SK-N-SH treated with all-trans-retinoic acid at 6 μM for 48 hours (cell line): ENCODE results near the gene HADHB.
A peak's percentile ranks its signal among the peaks of the same experiment; 100 is the strongest.

Experiments used
- ATAC-seq: fragments of 200-7000 bp; cut with Tn5 transposase; 3 replicates; pipeline ENCODE4 v1.9.1; 2020; ENCODE audit warnings: mild to moderate bottlenecking, moderate library complexity
- ARNTL ChIP-seq: fragments of 450-650 bp; formaldehyde crosslinking; IDR thresholded peaks from 2 replicates; pipeline ENCODE4 v1.5.0; 2020; ENCODE audit warnings: low read depth, mild to moderate bottlenecking, moderate library complexity, borderline replicate concordance
- BACH2 ChIP-seq: fragments of 250-450 bp; sonication (Bioruptor Pico); IDR thresholded peaks from 2 replicates; pipeline ENCODE4 v1.9.0; 2021; ENCODE audit warnings: mild to moderate bottlenecking, borderline replicate concordance
- ESRRG ChIP-seq: fragments of 250-450 bp; sonication (Bioruptor Pico); IDR thresholded peaks from 2 replicates; pipeline ENCODE4 v1.6.1; 2021; ENCODE audit warnings: mild to moderate bottlenecking
- GLIS3 ChIP-seq: fragments of 250-450 bp; sonication (Bioruptor Pico); IDR thresholded peaks from 2 replicates; pipeline ENCODE4 v1.5.0; 2020; ENCODE audit warnings: mild to moderate bottlenecking, moderate library complexity
- ISL1 ChIP-seq: fragments of 250-450 bp; sonication (Bioruptor Pico); IDR thresholded peaks from 2 replicates; pipeline ENCODE4 v2.1.2; 2022; ENCODE audit warnings: mild to moderate bottlenecking, moderate library complexity
- OSR1 ChIP-seq: fragments of 250-450 bp; sonication (Bioruptor Pico); IDR thresholded peaks from 2 replicates; pipeline ENCODE4 v1.8.0; 2022; ENCODE audit warnings: moderate library complexity, mild to moderate bottlenecking, inconsistent platforms
- PPARA ChIP-seq: fragments of 250-450 bp; sonication (Bioruptor Pico); IDR thresholded peaks from 2 replicates; pipeline ENCODE4 v1.5.0; 2020; ENCODE audit warnings: mild to moderate bottlenecking, borderline replicate concordance
- RARB ChIP-seq: fragments of 250-450 bp; sonication (Bioruptor Pico); IDR thresholded peaks from 2 replicates; pipeline ENCODE4 v1.8.0; 2021; ENCODE audit warnings: mild to moderate bottlenecking, moderate library complexity
- SNAI2 ChIP-seq: fragments of 250-450 bp; sonication (Bioruptor Pico); IDR thresholded peaks from 2 replicates; pipeline ENCODE4 v1.5.0; 2020; ENCODE audit warnings: mild to moderate bottlenecking, moderate library complexity
- TCF4 ChIP-seq: fragments of 250-450 bp; sonication (Bioruptor Pico); IDR thresholded peaks from 2 replicates; pipeline ENCODE4 v1.8.0; 2021; ENCODE audit warnings: mild to moderate bottlenecking, moderate library complexity, borderline replicate concordance
- TOX ChIP-seq: fragments of 250-450 bp; sonication (Bioruptor Pico); IDR thresholded peaks from 2 replicates; pipeline ENCODE4 v1.8.0; 2021; ENCODE audit warnings: mild to moderate bottlenecking, moderate library complexity, borderline replicate concordance
- ZC3H10 ChIP-seq: fragments of 250-450 bp; sonication (Bioruptor Pico); IDR thresholded peaks from 2 replicates; pipeline ENCODE4 v1.5.1; 2021; ENCODE audit warnings: mild to moderate bottlenecking, moderate library complexity
- ZFP3 ChIP-seq: fragments of 250-450 bp; sonication (Bioruptor Pico); IDR thresholded peaks from 2 replicates; pipeline ENCODE4 v1.5.0; 2020; ENCODE audit warnings: mild to moderate bottlenecking, moderate library complexity
- ZFP30 ChIP-seq: fragments of 450-650 bp; formaldehyde crosslinking; IDR thresholded peaks from 2 replicates; pipeline ENCODE4 v1.5.0; 2022; ENCODE audit warnings: mild to moderate bottlenecking, moderate library complexity
- ZNF565 ChIP-seq: fragments of 450-650 bp; formaldehyde crosslinking; conservative IDR thresholded peaks from 2 replicates; pipeline ENCODE4 v1.5.0; 2020; ENCODE audit warnings: low read depth, mild to moderate bottlenecking, moderate library complexity
- ZNF8 ChIP-seq: fragments of 450-650 bp; formaldehyde crosslinking; IDR thresholded peaks from 2 replicates; pipeline ENCODE4 v1.5.0; 2020; ENCODE audit warnings: mild to moderate bottlenecking, moderate library complexity
- TF ChIP-seq, protein P1 (sequence below): fragments of 250-450 bp; sonication (Bioruptor Pico); IDR thresholded peaks from 2 replicates; pipeline ENCODE4 v1.5.1; 2021; ENCODE audit warnings: mild to moderate bottlenecking, moderate library complexity
- TF ChIP-seq, protein P2 (sequence below): fragments of 250-450 bp; sonication (Bioruptor Pico); IDR thresholded peaks from 2 replicates; pipeline ENCODE4 v1.8.0; 2020; ENCODE audit warnings: mild to moderate bottlenecking, moderate library complexity, borderline replicate concordance
- TF ChIP-seq, protein P3 (sequence below): fragments of 250-450 bp; sonication (Bioruptor Pico); IDR thresholded peaks from 2 replicates; pipeline ENCODE4 v1.5.0; 2020; ENCODE audit warnings: mild to moderate bottlenecking, moderate library complexity
- TF ChIP-seq, protein P4 (sequence below): fragments of 250-450 bp; sonication (Bioruptor Pico); IDR thresholded peaks from 2 replicates; pipeline ENCODE4 v1.5.1; 2020; ENCODE audit warnings: low read depth, mild to moderate bottlenecking, moderate library complexity

The HADHB gene

DNA sequence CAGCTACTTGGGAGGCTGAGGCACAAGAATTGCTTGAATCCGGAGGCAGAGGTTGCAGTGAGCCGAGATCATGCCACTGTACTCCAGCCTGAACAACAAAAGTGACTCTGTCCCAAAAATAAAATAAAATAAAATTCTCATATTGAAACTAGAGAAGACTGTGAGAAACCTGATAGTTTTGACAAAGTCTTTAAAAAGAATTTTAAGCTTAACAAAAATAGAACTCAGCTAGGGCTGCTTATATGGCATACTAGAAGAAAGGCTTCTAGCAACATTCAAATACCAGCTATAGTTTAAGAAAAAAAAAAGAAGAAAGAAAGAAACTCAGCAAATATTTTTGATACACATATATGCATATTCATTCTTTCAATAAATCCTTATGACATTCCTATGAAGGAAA is 13.9 kb upstream of the HADHB start:
- ATAC-seq, result no peak
- no peak for TF ChIP-seq ESRRG (CRISPR knock-in tag)
- no peak for TF ChIP-seq TCF4 (CRISPR knock-in tag)
- TF ChIP-seq ZNF8 (CRISPR knock-in tag), result no peak
- no peak for TF ChIP-seq ARNTL (CRISPR knock-in tag)
- TF ChIP-seq GLIS3 (CRISPR knock-in tag), result no peak
- no peak for TF ChIP-seq RARB (CRISPR knock-in tag)
- no peak for TF ChIP-seq SNAI2 (CRISPR knock-in tag)
- TF ChIP-seq ZFP30, result no peak
- TF ChIP-seq, protein P1, sequence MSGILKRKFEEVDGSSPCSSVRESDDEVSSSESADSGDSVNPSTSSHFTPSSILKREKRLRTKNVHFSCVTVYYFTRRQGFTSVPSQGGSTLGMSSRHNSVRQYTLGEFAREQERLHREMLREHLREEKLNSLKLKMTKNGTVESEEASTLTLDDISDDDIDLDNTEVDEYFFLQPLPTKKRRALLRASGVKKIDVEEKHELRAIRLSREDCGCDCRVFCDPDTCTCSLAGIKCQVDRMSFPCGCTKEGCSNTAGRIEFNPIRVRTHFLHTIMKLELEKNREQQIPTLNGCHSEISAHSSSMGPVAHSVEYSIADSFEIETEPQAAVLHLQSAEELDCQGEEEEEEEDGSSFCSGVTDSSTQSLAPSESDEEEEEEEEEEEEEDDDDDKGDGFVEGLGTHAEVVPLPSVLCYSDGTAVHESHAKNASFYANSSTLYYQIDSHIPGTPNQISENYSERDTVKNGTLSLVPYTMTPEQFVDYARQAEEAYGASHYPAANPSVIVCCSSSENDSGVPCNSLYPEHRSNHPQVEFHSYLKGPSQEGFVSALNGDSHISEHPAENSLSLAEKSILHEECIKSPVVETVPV (CRISPR knock-in tag), result no peak
- TF ChIP-seq ZFP3 (CRISPR knock-in tag), result no peak
- TF ChIP-seq, protein P2, sequence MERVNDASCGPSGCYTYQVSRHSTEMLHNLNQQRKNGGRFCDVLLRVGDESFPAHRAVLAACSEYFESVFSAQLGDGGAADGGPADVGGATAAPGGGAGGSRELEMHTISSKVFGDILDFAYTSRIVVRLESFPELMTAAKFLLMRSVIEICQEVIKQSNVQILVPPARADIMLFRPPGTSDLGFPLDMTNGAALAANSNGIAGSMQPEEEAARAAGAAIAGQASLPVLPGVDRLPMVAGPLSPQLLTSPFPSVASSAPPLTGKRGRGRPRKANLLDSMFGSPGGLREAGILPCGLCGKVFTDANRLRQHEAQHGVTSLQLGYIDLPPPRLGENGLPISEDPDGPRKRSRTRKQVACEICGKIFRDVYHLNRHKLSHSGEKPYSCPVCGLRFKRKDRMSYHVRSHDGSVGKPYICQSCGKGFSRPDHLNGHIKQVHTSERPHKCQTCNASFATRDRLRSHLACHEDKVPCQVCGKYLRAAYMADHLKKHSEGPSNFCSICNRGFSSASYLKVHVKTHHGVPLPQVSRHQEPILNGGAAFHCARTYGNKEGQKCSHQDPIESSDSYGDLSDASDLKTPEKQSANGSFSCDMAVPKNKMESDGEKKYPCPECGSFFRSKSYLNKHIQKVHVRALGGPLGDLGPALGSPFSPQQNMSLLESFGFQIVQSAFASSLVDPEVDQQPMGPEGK, result no peak
- no peak for TF ChIP-seq TOX
- TF ChIP-seq, protein P3, sequence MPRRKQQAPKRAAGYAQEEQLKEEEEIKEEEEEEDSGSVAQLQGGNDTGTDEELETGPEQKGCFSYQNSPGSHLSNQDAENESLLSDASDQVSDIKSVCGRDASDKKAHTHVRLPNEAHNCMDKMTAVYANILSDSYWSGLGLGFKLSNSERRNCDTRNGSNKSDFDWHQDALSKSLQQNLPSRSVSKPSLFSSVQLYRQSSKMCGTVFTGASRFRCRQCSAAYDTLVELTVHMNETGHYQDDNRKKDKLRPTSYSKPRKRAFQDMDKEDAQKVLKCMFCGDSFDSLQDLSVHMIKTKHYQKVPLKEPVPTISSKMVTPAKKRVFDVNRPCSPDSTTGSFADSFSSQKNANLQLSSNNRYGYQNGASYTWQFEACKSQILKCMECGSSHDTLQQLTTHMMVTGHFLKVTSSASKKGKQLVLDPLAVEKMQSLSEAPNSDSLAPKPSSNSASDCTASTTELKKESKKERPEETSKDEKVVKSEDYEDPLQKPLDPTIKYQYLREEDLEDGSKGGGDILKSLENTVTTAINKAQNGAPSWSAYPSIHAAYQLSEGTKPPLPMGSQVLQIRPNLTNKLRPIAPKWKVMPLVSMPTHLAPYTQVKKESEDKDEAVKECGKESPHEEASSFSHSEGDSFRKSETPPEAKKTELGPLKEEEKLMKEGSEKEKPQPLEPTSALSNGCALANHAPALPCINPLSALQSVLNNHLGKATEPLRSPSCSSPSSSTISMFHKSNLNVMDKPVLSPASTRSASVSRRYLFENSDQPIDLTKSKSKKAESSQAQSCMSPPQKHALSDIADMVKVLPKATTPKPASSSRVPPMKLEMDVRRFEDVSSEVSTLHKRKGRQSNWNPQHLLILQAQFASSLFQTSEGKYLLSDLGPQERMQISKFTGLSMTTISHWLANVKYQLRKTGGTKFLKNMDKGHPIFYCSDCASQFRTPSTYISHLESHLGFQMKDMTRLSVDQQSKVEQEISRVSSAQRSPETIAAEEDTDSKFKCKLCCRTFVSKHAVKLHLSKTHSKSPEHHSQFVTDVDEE (CRISPR knock-in tag), result no peak
- TF ChIP-seq ISL1 (CRISPR knock-in tag), result no peak
- TF ChIP-seq BACH2 (CRISPR knock-in tag), result no peak
- TF ChIP-seq, protein P4, sequence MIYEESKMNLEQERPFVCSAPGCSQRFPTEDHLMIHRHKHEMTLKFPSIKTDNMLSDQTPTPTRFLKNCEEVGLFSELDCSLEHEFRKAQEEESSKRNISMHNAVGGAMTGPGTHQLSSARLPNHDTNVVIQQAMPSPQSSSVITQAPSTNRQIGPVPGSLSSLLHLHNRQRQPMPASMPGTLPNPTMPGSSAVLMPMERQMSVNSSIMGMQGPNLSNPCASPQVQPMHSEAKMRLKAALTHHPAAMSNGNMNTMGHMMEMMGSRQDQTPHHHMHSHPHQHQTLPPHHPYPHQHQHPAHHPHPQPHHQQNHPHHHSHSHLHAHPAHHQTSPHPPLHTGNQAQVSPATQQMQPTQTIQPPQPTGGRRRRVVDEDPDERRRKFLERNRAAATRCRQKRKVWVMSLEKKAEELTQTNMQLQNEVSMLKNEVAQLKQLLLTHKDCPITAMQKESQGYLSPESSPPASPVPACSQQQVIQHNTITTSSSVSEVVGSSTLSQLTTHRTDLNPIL (CRISPR knock-in tag), result no peak

DNA sequence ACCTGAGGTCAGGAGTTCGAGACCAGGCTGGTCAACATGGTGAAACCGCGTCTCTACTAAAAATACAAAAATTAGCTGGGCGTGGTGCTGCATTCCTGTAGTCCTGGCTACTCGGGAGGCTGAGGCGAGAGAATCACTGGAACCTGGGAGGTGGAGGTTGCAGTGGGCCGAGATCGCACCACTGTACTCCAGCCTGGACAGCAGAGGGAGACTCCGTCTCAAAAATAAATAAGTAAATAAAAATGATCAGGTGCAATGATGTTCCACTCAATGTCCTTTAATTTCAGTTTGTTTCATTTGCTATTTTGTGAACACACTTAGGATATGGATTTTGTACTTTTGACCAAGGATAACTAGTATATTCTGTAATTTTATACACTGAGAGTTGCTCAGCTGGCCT is 9.7 kb upstream of the HADHB start:
- 0 out of 3 replicates have a peak, but pooled peaks have one; percentile 26 for ATAC-seq
- TF ChIP-seq ZNF565 (CRISPR knock-in tag), result no peak
- TF ChIP-seq, all 23 proteins: peak for 0

DNA sequence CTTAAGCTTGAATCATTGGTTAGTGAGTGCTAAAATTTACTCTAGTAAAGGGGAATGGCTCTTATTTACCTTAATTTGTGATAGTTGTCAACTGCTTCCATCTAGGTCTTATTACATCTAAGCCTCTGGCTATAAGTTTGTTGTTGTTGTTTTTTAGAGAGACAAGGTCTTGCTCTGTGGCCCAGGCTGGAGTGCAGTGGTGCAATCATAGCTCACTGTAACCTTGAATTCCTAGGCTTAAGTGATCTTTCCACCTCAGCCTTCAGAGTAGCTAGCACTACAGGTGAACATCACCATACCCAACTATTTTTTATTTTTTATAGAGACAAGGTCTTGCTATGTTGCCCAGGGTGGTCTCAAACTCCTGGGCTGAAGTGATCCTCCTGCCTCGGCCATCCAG is 6.9 kb upstream of the HADHB start:
- no peak for ATAC-seq
- TF ChIP-seq TCF4 (CRISPR knock-in tag) (no peak), BACH2 (CRISPR knock-in tag) (no peak), ZC3H10 (CRISPR knock-in tag) (no peak), SNAI2 (CRISPR knock-in tag) (no peak), PPARA (CRISPR knock-in tag) (no peak), ZNF8 (CRISPR knock-in tag) (no peak), GLIS3 (CRISPR knock-in tag) (no peak), TOX (no peak), ZNF565 (CRISPR knock-in tag) (no peak), ESRRG (CRISPR knock-in tag) (no peak), RARB (CRISPR knock-in tag) (no peak), ISL1 (CRISPR knock-in tag) (no peak), ARNTL (CRISPR knock-in tag) (no peak), ZFP3 (CRISPR knock-in tag) (no peak), OSR1 (CRISPR knock-in tag) (no peak)
- TF ChIP-seq, protein P1 (CRISPR knock-in tag), result no peak
- TF ChIP-seq, protein P3 (CRISPR knock-in tag), result no peak
- TF ChIP-seq, protein P2, result no peak
- TF ChIP-seq, protein P4 (CRISPR knock-in tag), result no peak
- TF ChIP-seq, all 23 proteins: peak for 0
